Chondrocyte (in vitro differentiated cells): ENCODE data around the gene STOML3. TPM values are rescaled to one million over a fixed set of nuclear protein-coding genes. Genes with fewer than 3 reads are reported as not detected.

Source experiments
- DNase-seq: peaks from one replicate; pipeline ENCODE4 v3.0.0; 2021; ENCODE audit warnings: mixed read lengths, low spot score
- H3K27ac Mint-ChIP-seq: one replicate; pipeline ENCODE4 v1.8.0; 2021; ENCODE audit warnings: mild to moderate bottlenecking, moderate library complexity, mixed read lengths; ENCODE audit not compliant: unreplicated experiment
- H3K27me3 Mint-ChIP-seq: 2 replicates; pipeline ENCODE4 v1.8.0; 2021; ENCODE audit warnings: low read depth, mixed read lengths
- H3K36me3 Mint-ChIP-seq: 2 replicates; pipeline ENCODE4 v1.8.0; 2021; ENCODE audit warnings: low read depth, mixed read lengths
- H3K4me1 Mint-ChIP-seq: 2 replicates; pipeline ENCODE4 v1.8.0; 2021; ENCODE audit warnings: low read depth, mild to moderate bottlenecking, mixed read lengths
- H3K4me3 Mint-ChIP-seq: one replicate; pipeline ENCODE4 v1.8.0; 2021; ENCODE audit warnings: mild to moderate bottlenecking, moderate library complexity, mixed read lengths; ENCODE audit not compliant: unreplicated experiment
- H3K9me3 Mint-ChIP-seq: 2 replicates; pipeline ENCODE4 v1.8.0; 2021; ENCODE audit warnings: low read depth, mixed read lengths
- CTCF ChIP-seq: fragments of 200-600 bp; sonication (generic); IDR thresholded peaks from 2 replicates; pipeline ENCODE4 v1.5.0; 2021; ENCODE audit warnings: antibody characterized with exemption, mild to moderate bottlenecking, moderate library complexity
- long read RNA-seq: library from polyadenylated mRNA; stranded (forward); transcript quantifications from one replicate; pipeline ENCODE4 v2.0.0, GENCODE V29; 2021
- total RNA-seq: library from RNA; stranded (reverse); gene quantifications from 3 replicates; pipeline ENCODE4 v1.2.1, GENCODE V29; 2021

The STOML3 gene, protein sequence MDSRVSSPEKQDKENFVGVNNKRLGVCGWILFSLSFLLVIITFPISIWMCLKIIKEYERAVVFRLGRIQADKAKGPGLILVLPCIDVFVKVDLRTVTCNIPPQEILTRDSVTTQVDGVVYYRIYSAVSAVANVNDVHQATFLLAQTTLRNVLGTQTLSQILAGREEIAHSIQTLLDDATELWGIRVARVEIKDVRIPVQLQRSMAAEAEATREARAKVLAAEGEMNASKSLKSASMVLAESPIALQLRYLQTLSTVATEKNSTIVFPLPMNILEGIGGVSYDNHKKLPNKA
- not detected in 3 replicates for total RNA-seq
- long read RNA-seq, result 0 reads

DNA sequence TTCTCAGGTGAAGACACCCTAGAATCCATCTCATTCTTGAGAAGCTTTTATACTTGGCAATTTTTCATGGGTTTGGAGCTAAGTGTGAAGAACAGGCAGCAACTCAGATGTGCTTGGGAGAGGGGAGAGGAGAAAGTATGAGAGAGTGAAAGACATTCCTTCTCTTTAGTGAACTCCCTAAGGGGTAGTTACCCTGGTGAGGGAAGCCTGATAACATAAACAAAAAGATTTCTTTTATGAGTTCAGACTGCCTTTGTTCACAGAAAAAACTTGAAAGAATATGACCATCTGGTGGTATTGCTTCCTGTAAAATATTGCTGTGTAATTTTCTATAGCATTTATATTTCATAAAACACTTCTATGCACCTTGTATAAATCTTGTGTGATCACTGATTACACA lies at the start of gene STOML3:
Gene STOML3 (minus strand): TSS at position 139 of the 400 bp plus-strand sequence. CDS start 110 bp downstream, at position 29.
- H3K27ac Mint-ChIP-seq, result no peak within 1 kb of the TSS
- TF ChIP-seq CTCF, result no peak
- H3K4me1 Mint-ChIP-seq, result no peaks in the 10 kb centered on the region
- H3K4me3 Mint-ChIP-seq, result no peak within 1 kb of the TSS
- H3K27me3 Mint-ChIP-seq, result no peaks in the 10 kb centered on the region
- DNase-seq, result no peak
- H3K36me3 Mint-ChIP-seq, result no peaks in the 10 kb centered on the region
- H3K9me3 Mint-ChIP-seq, result no peaks in the 10 kb centered on the region

- Mint-ChIP-seq H3K36me3 (peaks cover 7% of the 10 kb centered on the region), H3K4me1 (peaks cover 45% of the 10 kb centered on the region), H3K27me3 (no peaks in the 10 kb centered on the region), H3K9me3 (no peaks in the 10 kb centered on the region), H3K4me3 (peak overlapping the region; percentile 25), H3K27ac (peak overlapping the region; percentile 22)
- no peak for TF ChIP-seq CTCF
- no peak for DNase-seq
Observed at GRCh38 chr13:39040206-39040605, 49.6 kb upstream of the STOML3 start.

- no peaks in the 10 kb centered on the region for H3K9me3 Mint-ChIP-seq
- no peak for DNase-seq
- peak overlapping the region; percentile 97 for H3K4me3 Mint-ChIP-seq
- H3K27me3 Mint-ChIP-seq, result no peaks in the 10 kb centered on the region
- H3K27ac Mint-ChIP-seq, result peak overlapping the region; percentile 32
- H3K4me1 Mint-ChIP-seq, result peaks cover 56% of the 10 kb centered on the region
- no peak for TF ChIP-seq CTCF
- no peaks in the 10 kb centered on the region for H3K36me3 Mint-ChIP-seq
Observed at GRCh38 chr13:39039041-39039440, 48.4 kb upstream of the STOML3 start.

GRCh38 chr13:39038569-39039030 lies 48.0 kb upstream of the STOML3 start:
- H3K9me3 Mint-ChIP-seq, result no peaks in the 10 kb centered on the region
- H3K4me1 Mint-ChIP-seq, result peaks cover 58% of the 10 kb centered on the region
- H3K27ac Mint-ChIP-seq, result peak overlapping the region; percentile 95
- no peaks in the 10 kb centered on the region for H3K36me3 Mint-ChIP-seq
- TF ChIP-seq CTCF, result no peak
- H3K4me3 Mint-ChIP-seq, result peak overlapping the region; percentile 97
- no peak for DNase-seq
- no peaks in the 10 kb centered on the region for H3K27me3 Mint-ChIP-seq

DNA sequence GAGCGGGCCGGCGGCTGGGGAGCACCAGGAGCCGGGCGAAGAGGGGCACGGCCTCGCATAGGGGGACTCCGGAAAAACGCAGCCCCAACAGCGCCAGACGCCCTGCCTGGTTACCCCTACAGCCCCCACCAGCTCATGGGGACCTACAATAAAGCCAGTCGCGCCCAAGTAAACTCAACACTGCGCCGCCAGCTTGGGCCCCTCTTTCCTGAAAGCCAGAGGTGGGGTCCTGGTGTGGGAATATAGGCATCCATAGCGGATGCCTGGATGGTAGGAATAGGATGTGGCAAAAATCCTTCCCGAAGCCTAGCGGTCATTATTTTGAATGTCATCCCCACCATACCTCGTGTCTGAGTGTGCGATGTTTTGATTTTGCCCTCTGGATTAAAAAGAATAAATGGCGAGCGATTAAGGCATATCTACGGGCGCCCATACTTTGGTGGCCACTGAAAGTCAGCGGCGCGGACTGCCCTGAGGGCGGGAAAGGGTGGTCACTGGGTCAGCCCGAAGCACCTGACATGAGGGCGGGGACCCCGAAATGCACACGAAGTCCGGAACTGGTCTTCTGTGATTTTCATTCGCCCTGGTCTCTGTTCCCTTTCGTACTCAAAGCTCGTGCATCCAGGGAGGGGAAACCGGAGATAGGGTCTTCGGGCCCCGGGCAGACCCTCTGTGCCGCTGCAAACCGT lies 47.4 kb upstream of the STOML3 start, which contains the start of the genes NHLRC3 and PROSER1:
Gene NHLRC3 (plus strand): TSS at position 577 of the 689 bp plus-strand sequence. CDS start 184 bp downstream, outside the sequence.
Gene PROSER1 (minus strand): TSS at position 210 of the 689 bp plus-strand sequence. CDS start 847 bp downstream, outside the sequence.
- H3K4me3 Mint-ChIP-seq, result peak within 1 kb of the TSS; percentile 97
- TF ChIP-seq CTCF, result no peak
- no peaks in the 10 kb centered on the region for H3K9me3 Mint-ChIP-seq
- peak; percentile 95 for DNase-seq
- H3K4me1 Mint-ChIP-seq, result peaks cover 58% of the 10 kb centered on the region
- H3K36me3 Mint-ChIP-seq, result no peaks in the 10 kb centered on the region
- H3K27ac Mint-ChIP-seq, result peak within 1 kb of the TSS; percentile 95
- no peaks in the 10 kb centered on the region for H3K27me3 Mint-ChIP-seq
